Measurements from ENCODE around the gene KRT5.

The KRT5 gene

DNA sequence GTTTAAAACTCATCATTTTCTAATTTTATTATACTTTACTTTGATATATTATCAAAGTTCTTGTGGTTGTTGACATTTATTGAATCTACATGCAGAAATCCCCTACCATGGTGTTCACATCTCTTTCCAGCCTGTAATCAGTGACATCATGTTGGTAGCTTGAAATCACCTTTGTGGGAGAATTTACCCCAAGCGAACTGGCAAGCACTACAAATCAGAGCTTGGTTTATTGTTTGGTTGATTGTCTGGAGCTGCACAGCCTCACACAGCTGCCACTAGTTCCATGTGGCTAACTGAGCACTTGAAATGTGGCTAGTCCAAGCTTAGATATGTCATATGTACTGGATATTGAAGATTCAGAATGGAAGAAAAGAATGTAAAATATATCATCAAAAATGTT lies 15.4 kb upstream of the KRT5 start:
- DNase-seq, result no peak

DNA sequence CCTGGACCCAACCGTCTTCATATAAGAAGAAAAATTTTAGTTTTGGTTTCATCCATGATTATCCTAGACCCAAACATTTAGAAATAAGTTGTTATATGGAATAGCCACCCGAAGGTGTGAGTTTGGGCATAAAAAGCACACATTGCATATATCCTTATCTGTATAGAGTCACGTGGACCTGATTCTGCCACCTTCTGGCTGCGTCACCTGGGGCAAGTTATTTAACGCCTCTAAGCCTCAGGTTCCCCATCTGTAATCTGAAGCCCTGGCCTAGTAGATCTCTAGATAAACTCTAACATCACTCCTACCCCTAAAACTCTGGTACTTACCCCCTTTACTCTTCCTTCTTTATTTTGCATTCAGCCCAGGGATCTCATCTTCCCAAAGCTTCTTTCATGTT lies 14.3 kb upstream of the KRT5 start:
- DNase-seq, result peak; percentile 11

DNA sequence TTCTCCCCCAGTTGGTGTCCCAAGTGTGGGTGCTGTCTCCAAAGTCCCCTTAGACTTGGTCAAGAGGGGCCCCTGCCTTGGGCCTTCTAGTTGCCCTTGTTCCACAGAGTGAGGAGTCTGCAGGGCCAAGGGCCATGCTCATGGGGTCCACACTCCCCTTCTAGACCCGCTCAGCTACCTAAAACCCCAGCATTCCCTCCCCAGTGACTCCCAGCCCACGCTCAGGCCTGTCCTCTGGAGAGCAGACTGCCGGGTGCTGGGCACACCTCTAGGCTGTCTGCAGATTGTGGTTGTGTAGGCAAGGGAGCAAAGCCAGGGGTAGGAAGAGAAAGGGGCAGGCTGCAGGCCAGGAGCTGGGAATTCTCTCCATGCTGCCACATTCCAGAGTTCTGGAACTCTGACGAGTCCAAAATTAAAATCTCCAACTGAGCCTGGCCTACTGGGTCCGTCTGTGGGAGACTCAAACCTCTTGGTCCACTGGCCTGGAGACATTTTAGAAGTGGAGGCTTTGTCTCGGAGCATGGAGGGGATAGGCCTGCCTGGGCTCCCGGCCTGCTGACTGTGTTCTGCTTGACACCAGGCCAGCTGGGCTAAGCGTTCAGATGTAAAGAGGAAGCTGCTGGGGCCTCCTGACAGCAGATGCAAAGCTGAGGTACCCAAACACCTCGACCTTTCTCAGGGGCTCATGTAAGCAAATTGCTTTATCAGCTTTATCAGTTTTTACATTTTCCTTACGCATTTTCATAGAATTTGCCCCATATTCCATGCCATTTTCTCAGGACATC lies 13.7 kb upstream of the KRT5 start:
- no peak for DNase-seq

DNA sequence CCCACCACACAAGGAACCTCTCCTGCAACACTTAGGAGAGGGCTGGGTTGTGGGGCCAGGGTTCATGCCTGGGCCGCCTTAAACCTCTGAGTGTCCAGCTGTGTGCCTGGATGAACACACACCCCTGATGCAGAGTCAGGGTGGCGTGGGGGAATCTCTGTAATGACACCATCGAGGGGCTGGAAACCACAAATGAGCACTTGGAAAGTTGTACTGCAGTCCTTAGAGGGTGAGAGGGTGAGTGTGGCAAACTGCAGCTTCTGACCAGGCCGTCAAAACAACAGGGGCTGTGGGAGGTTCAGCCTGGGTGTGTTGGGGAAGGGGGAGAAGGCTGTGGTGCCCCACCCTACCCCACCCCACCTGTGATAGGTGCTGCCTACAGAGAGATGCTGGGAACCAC lies 12.4 kb upstream of the KRT5 start:
- DNase-seq, result no peak

DNA sequence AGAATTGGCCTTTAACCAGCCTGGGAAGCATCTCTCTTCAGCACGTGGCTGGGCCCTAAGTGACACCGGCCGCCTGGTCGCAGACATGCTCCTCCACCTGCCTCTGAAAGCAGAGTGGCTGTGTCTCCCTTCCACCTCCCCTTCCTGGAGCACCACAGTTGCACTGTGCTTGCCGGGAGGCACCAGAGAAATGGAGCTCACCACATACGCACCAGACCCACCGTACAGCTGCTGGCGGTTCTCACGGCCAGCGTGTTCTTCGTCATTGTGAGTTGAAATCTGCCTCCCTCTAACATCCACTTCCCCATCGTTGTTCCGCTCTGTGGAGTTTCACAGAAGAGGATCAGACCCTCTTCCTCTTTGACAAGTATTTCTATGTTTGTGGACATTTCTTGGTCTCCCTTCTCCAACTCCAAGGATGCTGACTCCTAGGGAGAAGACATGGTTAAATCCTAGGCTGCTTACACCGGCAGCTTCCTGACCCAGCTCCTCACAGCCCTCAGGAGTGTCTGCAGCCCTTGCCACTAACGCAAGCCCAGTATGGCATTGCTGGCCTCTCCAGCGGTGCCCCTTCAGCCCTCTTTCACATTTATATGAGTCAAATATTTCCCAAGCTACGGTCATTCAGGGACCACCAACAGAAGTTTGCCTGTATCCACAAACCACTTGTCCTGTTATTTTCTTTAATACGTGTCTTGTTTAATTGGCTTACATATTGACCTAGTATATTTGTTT lies 11.5 kb upstream of the KRT5 start:
- DNase-seq, result no peak

DNA sequence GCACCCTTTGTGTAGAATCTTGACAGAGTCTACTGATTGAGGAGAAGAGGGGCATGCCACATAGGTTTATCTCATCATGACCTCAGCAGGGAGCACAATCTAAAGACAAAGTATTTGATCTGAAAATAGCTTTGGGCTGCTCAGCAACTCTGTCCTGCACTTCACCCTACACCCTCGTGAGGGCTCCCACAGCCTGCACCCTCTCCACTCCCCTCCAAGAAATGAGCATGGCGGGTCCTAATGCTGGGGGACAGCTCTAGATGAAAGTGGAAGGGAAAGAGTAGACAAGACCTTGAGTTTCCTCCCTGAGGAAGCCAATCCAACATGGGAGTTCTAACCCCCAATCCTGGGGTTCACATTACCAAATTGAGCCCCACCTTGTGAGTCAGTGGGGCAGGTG lies 10.7 kb upstream of the KRT5 start:
- no peak for DNase-seq

DNA sequence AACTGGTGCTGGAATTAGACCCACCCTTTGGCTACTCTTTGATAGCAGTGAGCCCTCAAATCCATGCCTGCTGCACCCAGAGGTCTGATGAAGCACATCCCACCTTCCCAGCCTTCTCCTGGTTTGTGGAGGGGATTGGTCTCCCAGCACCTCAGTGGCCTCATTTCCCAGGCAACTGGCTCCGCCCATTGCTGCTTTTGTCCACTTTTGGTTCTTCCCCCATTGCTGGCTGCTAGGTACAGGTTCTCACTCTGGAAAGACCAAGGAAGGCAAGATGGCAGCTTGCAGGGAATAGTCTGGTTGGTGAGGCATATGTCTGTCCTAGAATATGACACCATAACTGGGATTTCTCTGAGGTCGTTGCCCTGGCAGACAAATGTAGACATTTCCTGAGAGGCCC lies 10.2 kb upstream of the KRT5 start:
- DNase-seq, result no peak

DNA sequence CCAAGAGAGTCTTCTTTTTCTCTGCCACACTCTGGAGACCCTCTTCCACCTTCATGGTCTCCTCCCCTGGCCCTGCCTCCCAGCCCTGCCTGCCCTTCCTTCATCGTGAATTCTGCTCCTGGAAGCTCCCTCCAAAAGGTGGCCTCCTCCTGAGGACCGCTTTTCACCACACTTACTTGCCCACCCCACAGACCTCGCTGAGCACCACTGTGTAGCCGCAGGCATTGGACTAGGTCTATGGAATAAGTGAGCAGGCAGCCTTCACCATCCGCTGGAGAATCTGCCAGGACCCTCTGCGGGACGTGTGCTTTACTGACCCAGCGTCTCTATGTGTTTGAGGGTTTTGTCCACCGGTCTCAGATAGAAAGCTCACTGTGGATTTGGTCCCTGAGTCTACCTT lies 9.7 kb upstream of the KRT5 start:
- DNase-seq, result no peak

DNA sequence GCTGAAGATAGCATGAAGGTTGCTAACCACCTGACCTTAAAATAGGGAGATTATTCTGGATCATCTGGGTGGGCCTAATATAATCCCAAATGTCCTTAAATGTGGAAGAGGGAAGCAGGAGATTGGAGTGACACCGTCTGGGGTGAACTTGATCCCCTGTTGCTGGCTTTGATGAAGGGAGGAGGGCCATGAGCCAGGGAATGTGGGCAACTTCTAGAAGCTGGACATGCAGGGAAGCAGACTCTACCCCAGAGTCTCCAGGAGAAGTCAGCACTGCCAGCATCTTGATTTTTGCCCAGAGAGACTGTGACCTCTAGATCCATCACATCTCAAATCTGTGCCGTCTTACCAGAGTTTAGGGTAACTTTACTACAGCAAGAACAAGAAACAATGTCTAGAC lies 9.2 kb upstream of the KRT5 start:
- DNase-seq, result no peak

DNA sequence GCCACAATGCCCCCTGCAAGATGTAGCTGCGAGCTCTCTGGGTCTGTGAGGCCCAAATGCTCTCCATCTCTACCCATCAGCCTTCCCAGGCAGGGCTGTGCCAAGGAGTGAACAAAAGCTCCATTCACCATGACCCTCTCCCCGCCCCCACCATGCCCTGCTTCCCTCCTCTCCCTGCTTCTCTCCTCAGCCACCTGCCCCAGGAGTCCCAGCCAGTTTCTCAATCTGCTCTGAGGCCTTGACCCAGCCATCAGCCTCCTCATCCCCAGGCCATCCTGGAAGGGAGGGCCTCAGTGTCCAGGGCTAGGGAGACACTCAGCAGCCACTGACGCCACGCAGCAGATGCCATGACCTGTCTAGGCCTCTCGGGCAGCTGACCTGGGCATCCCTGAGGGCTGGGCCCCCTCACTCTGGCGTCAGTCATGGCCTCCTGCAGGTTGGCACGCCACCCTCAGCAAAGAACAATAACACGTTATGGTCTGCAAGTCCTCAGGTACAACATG lies 8.5 kb upstream of the KRT5 start:
- DNase-seq, result no peak

DNA sequence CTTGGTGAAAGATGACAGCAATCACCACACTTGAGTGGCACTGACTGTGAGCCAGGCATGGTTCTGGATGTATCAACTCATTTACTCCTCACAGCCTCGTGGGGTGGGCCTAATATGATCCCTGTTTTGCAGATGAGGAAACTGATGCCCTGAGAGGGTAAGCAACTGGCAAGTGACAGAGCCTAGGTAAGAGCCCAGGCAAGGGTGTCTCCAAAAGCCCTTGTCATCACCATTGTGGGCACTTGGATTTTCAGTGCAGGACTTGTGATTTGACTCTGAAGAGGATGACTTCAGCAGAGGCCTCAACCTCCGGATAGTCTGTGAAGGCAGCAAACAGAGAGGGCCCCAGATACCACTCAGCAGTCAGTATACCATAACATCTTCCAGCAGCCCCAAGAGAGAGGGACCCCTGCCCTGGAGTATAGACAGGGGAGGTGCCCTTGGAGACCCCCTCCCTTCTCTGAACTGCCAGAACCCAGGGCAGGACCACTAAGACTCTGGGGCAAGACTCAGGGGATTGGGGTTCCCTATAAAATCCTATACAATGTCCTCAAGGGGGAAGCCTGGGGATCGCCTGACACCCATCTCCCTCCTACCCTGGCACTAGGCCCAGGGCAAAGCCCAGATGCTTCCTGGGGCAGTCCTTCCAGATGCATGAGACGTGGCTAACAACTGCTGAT lies 7.1 kb upstream of the KRT5 start:
- no peak for DNase-seq

DNA sequence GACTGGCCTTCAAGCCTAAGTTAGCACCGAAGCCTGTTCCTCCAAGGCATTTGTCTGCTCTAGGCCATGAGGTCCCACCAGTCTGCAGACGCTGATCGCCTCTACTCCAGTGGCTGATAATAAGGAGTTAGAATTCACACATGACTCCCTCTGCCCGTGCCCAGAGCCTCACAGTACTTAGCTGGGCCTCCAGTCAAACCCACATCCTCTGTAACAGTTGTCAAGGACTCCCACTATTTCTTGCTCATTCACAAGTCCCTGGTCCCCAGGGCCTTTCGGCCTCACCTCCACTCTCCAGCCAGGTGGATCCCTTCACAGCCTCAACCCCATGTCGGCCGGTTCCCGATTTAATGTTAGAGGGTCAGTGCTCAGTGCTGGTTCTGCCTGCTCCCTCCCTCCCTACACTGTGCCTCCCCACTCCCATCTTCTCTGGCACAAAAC lies 6.3 kb upstream of the KRT5 start:
- DNase-seq, result no peak

DNA sequence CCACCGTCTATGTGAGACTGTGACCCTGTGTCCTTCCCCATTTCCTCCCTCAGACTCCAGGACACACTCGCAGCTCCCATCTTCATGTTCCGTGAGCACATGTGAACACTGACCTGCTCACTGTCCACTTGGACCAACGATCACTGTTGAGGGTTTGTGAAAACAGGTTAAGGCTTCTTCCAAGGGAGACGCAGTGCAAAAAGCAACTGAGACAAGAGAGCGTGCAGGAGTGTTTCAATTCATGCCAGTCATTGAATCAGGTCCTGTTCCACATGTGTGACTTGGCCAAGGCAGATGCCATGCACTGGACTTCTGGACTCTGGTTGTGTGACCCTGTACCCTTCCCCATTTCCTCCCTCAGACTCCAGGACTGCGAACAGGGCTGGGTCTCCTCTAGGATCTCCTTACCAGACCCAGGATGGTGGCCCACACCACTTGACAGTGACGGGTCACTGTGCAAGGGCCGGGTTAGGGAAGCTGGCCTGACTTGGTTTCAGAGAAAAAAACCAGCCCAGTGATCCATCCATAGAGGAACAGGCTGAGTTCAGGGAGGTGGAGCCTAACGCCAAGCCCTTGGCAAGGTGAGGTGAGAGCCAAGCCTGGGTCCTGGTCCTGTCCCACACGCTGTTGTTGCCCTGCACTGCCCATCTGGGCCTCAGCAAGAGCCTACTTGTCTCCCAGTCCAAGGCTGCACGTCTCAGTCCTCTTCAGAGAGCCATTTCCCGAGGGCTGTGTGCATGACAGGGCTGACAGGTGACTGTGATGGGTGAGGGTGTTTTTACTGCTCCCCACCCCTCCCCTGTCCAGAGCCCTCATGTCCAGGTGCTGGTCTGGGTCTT lies 5.7 kb upstream of the KRT5 start:
- DNase-seq, result no peak

DNA sequence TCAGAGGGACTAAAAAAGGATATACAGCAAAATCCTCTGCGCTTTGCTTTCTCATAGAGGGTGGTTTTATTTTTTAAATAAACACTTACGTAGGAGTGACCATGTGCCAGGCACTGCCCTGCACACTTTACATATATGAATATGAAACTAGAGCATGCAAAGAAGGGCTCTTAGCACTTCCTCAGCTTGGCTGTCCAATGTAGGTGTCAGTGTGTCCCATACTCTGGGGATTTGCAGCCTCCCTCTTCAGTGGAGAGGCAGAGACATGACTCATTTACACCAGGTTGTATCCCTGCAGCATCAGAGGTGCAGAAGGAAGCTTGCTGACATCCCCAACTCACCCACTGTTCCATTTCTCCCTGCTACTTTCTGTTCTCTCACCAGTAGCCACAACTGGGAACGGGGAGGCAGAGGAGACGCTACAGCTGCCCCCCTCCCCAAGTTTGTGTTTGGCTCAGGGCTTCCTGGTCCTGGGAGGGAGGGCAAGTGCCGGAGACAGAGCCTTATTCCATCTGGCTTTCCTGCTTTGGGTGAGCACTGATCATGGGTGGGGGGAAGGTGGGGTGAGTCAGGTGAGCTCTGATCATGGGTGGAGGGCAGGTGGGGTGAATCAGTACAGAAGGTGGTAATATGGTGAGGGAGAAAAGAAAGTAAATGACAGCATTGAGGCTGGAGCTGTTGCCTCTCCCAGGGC lies 4.9 kb upstream of the KRT5 start:
- DNase-seq, result no peak

DNA sequence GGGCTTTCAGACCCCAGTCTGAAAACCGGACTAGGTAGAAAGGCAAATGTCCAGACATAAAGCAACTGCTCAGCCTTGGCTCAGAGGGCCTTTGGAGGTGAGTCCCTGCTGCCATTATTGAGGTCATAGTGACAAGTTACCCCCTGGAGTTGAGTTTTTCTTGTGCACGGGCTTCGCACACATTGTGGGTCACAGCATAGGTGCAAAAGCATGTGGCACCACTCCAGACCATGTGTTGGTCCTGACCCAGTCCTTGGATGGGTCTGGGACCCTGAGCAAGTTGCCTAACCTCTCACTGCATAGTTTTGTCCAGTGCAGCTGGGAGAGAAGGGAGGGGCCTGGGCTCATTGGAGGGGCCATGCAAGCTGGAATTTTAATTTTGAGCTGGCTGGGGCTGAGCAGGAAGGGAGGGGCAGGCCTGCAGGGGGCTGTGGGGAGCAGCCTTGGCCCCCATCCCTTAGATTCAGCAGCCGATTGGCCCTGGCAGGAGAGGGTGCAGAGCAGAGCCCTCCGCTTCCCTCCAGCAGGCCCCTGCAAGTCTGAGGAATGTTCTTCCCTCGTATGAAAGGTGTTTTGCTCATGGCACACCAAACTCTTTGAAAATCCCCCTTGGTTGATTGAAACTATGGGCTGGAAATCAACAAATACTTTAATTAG lies 4.2 kb upstream of the KRT5 start:
- no peak for DNase-seq

DNA sequence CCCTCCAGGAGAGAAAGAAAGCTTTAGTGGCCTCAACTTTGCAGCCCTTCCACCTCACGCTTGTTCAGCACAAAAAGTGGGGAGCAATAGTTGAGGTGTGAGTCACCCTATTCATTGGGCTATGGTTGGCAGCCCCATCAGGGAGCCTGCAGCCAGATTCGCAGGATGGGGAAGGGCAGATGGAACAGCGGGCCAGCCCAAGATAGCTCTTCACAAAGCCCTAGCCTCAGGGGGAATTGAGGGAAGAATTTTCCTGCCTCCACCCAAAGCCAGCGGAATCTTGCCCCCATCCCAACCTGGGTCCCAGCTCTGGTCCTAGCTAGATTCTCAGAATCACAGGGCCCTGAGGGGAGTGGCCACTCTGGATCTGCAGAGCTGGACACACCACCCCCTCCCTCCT lies 3.6 kb upstream of the KRT5 start:
- DNase-seq, result no peak

DNA sequence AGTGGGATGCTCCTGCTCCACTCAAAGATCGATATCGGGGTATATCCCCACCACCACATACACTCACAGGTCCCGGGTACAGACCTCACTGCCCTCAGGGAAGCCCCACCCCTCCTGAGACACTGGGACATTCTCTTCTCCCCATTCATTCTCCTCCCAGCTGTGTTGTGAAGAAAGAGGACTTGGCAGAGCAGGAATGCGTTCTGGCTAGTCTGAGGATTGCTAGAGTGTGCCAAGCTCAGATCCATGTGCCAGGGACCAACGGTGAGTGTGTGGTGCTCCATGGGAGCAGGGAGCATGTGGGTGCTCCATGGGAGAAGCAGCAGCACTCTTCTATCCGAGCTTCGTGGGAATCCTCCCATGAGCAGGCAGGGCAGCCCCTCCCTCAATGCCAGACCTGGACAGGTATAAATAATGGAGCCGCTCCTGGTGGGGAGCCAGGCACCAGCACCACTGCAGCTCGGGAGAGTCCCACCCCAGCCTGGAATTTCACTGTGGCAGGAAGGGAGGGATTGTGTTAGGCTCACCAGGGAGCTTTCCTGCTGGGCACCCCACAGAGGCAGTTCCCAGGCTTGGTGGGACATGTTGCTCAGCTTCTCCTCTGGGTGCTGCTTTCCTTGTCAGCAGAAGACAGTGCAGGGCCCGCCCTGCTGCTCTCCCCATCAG lies 2.3 kb upstream of the KRT5 start:
- DNase-seq, result peak; percentile 19

DNA sequence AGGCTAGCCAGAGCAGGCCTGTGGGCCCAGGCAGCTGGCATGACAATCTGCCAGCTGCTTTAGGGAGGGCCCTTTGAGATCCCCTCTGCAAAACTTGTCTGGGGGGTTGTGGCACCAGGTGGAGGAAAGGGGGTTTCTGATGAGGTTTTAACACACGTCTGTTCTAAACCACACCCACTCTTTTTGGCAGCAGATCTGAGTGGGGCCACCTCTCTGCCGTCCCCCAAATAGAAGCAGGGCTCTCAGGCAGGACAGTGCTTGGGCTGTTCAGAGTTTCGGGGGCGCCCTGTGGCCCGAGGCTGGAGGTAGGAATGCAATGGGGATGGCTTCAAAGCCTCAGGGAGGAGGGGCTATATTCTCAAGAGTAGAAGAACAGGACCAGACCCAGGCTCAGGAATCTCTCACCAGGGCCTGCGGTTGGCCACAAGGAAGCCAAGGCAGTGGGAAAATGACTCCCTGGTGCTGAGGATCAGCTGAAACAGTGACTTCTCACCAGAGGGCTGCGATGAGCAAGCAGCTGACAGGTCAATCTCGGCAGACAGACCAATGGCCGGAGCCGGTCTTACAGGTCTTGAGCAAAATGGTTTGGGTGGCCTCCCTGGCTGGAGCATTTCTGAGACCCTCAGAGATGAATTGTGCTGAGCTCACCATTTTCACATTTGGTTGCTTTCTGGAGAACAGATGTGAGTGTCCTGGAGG lies 1.5 kb upstream of the KRT5 start:
- DNase-seq, result peak; percentile 82

DNA sequence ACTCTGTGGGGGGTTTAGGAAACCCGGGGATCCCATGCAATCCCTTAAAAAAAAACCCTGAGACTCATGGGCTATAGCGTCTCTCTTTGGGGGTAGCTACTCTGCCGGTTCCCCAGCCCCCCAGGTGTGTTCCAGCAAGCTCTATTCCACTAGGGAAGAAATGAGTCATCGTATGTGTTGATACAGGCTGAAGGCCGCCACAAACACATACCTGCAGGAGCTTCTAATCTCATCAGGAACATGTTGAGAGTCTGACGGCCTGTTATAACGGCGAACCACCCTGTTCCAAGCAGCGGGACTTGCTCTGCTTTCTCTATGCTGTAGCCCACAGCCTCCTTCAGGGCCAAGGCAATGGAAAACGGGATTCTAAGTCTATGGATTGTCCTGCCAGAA lies 977 bp upstream of the KRT5 start:
- peak; percentile 60 for DNase-seq

DNA sequence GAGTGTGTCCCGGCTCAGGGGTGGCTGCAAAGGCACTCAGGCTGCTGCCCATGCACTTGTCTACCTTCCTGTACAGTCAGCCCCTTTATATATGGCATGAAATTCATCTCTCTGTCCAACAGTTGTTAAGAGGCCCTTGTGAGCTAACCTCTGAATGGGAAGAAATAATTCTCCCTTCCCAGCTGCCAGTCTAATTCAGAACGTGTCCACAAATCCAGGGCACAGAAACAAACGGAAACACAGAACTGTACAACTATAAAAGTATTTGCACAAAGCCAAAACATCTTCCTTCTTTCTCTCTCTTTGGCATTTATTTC lies 849 bp downstream of the KRT5 start:
- DNase-seq, result no peak
